Measurements from ENCODE around the gene EIF2B5.
"Not testable (repeated sequence)": the region's sequence is repeated elsewhere in the genome, so short reads cannot be mapped to it uniquely, and the experiment has no call there.

EIF2B5 gene

GRCh38 chr3:184148076-184148475 lies 12.9 kb downstream of the EIF2B5 start:
- no peak for DNase-seq

GRCh38 chr3:184149123-184149522 lies 14.0 kb downstream of the EIF2B5 start:
- no peak for DNase-seq

- DNase-seq = not testable (repeated sequence)
These were observed 14.6 kb downstream of the EIF2B5 start for GRCh38 chr3:184149770-184150169.

- DNase-seq = peak; percentile 12
These were observed 19.9 kb downstream of the EIF2B5 start, which contains the start of gene DVL3 for GRCh38 chr3:184154885-184155643. Gene DVL3, plus strand, starts transcription at chr3:184155377. Its CDS starts 259 bp downstream, at chr3:184155636.

GRCh38 chr3:184155644-184156521 lies 20.7 kb downstream of the EIF2B5 start:
- no peak for DNase-seq

GRCh38 chr3:184156522-184156955 lies 21.4 kb downstream of the EIF2B5 start:
- no peak for DNase-seq

- DNase-seq = no peak
These were observed 22.0 kb downstream of the EIF2B5 start for GRCh38 chr3:184157206-184157605.

- DNase-seq = no peak
These were observed 23.2 kb downstream of the EIF2B5 start for GRCh38 chr3:184158404-184158803.

GRCh38 chr3:184160456-184160855 lies 25.3 kb downstream of the EIF2B5 start:
- no peak for DNase-seq

- not testable (repeated sequence) for DNase-seq
These were observed 27.5 kb downstream of the EIF2B5 start for GRCh38 chr3:184162571-184163070.

- no peak for DNase-seq
These were observed 29.6 kb downstream of the EIF2B5 start for GRCh38 chr3:184164648-184165330.

GRCh38 chr3:184165543-184165942 lies 30.4 kb downstream of the EIF2B5 start:
- DNase-seq = no peak

GRCh38 chr3:184166671-184167070 lies 31.5 kb downstream of the EIF2B5 start:
- DNase-seq = no peak

- no peak for DNase-seq
These were observed 32.6 kb downstream of the EIF2B5 start for GRCh38 chr3:184167786-184168185.

- DNase-seq = no peak
These were observed 33.4 kb downstream of the EIF2B5 start for GRCh38 chr3:184168363-184169120.

- DNase-seq = no peak
These were observed 35.0 kb downstream of the EIF2B5 start for GRCh38 chr3:184169896-184170875.

GRCh38 chr3:184171562-184171961 lies 36.4 kb downstream of the EIF2B5 start:
- no peak for DNase-seq

GRCh38 chr3:184172681-184173373 lies 37.7 kb downstream of the EIF2B5 start:
- no peak for DNase-seq

- DNase-seq = no peak
These were observed 38.2 kb downstream of the EIF2B5 start for GRCh38 chr3:184173374-184173722.

GRCh38 chr3:184174284-184174645 lies 39.1 kb downstream of the EIF2B5 start:
- DNase-seq = no peak

Data from NCI-H748 treated with DMSO at 0.1 percent for 48 hours (cell line).